HG03175 (cell line): ENCODE measurements around the gene NME7.
A peak's percentile ranks its signal among the peaks of the same experiment; 100 is the strongest.
"Not testable (repeated sequence)": the region's sequence is repeated elsewhere in the genome, so short reads cannot be mapped to it uniquely, and the experiment has no call there.

Experiments used
- ATAC-seq: cut with Tn5 transposase; IDR thresholded peaks from one replicate; pipeline ENCODE4 v1.9.1; 2021; ENCODE audit warnings: mild to moderate bottlenecking, moderate library complexity; ENCODE audit not compliant: unreplicated experiment

NME7 gene

DNA sequence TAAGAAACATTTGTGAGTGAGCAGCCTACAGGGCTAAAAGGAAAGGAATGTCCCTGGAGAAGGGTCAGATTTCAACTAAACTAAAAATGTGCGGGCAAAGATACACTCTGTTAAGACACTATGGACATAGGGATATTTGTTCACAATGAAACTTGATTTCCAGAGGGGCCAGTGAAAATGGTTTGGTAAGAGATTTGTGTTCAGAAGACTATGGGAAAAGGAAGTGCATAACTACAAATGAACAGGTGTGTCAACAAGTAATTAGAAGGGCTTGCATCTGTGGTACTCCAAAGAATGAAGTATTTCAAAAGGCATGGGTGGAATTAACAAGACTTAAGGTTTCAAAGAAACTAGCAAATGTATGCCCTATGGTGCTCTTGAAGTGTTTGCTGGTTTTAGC lies 60.4 kb downstream of the NME7 start:
- no peak for ATAC-seq

DNA sequence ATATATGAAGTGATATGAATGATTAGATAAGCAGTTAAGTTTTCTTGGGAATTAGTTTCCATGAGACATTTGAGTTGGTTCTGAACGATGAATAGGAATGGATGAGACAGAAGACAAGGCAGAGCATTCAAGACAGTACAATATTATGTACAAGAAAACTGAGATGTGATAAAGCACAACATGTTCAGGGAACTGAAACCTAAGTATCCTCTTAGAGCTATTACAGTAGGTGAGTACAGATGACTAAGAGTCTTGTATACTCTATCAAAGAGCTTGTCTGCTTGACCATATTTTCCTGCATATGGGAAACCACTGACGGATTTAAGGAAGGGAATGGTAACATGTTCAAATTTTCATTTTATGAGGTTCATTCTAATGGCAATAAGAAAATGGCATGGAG lies 61.6 kb downstream of the NME7 start:
- ATAC-seq: no peak

DNA sequence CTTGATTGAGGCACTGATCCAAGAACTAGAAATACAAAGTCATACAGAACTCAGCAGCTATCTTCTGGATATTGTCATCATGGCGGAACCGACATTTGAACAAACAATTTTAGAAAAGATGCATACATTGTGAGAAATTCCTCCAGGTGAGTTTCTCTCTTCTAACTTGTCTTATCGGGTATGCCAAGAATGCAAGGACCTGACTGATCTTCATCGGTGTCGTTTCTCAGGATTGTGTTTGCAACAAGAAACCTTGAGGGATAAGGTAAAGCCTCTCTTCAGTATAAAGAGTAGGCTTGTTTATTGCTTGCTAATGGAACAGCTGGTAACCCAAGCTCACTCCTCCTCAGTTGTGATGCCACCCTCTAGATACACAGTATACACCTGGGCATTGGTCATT lies 62.2 kb downstream of the NME7 start:
- no peak for ATAC-seq

DNA sequence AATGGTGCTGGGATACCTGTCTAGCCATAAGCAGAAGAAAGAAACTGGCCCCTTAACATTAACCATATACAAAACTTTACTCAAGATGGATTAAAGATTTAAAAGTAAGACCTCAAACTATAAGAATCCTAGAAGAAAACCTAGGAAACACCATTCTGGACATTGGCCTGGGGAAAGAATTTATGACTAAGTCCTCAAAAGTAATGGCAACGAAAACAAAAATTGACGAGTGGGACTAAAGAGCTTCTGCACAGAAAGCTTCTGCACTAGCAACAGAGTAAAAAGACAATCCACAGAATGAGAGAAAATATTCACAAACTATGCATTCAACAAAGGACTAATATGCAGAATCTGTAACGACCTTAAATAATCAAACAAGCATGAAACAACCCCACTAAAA lies 66.7 kb downstream of the NME7 start:
- no peak for ATAC-seq

DNA sequence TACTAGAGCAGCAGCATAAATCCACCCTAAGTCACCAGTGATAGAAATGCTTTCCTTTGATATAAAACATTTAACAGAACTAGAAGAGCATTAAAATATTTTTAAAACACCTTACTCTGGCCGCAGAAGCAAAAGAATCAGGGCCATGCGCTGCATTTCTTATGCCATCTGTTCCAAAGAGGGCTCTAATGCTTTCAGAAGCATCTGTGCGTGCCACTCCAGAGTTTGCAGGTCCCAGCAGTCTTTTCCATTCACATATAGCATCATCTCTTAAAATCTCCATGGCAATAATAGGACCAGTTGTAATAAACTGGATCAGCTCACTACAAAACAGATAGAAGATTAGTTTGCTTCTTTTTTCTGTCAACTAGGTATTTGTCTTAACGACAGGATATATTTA lies 69.2 kb downstream of the NME7 start:
- ATAC-seq: no peak

DNA sequence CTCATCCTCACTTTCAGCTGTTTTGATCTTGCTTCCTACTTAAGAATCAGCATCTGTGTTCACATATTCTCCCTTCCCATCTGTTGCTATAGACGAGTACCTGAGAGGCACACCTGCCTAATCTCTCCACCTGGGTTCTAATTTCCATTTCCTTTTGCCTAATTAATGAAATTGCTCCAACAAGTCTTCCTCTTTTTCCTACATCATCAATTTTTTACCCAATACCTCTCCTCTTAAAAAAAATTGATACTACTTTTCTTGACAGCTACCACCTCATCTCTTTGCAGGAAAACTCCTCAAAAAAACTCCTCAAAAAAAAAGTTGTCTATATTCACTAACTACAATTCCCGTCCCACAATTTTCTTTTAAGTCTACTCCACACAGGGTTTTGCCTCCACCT lies 71.8 kb downstream of the NME7 start:
- ATAC-seq: no peak

DNA sequence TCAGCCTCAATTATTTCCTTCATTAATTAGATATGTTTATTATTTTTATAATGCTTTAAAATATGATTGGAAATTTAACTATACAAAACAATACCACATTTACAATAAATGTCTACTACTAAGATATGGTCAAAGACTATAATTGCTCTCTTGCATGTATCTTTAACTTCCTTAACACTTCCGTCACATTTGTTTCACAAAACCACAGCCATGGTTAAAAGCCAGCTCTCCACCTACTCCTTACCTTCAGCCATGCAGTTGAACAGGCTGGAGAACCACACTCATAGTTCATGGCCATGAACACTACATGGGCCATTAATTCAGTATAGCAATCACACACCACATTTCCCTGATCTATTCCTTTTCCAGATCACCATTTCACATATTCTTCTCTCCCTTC lies 72.2 kb downstream of the NME7 start:
- ATAC-seq: no peak

DNA sequence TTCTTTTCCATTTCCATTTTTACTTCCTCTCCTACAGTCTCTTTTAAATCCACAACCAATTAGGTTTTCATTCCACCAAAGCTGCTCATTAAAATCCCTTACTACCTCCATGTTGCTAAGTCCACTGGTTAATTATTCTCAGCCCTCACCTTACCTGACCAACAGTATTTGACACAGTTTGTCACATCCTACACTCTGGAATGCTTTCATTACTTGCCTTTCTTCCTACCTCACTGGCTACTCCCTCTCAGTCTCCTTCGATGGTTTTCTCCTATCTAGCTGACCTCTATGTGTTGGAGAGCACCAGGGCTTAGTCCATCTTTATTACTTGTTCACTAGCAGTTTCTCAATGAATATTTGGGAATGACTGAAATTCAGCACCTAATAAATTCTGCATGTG lies 78.6 kb downstream of the NME7 start:
- no peak for ATAC-seq

DNA sequence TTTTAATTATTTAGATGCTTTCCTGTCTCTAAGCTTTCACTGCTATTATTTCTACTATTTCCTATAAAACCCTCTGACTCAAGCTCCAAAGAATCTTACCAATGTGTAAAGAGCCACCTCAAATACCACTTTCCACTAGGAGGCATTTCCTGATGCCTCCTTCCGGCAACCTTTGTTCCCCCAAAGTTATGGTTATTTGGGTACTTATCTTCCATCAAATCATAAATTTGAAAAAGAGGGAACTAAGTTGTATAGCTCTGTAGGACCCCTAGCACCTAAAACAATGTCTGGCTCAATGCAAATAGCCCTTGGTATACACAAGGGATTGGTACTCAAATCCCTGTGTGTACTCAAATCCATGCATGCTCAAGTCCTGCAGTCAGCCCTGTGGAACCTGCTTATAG lies 79.6 kb downstream of the NME7 start:
- no peak for ATAC-seq

DNA sequence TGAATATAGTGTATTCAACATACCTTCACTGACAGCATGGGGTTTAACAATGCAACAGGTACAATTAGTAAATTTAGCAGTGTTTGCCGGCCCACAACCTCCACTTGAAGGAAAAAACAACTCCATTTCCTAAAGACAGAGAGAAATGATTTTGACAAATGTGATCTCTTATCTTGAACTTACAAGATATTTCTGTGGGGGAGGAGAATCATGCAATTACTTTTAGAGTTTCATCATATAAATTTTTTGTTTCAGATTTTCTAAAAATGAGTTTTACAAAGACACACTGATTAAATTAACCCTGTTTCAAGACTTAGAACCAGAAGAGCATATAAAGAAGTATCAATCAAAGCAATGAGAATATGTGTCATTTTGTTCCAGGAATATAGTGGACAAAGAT lies 80.3 kb downstream of the NME7 start:
- no peak for ATAC-seq

DNA sequence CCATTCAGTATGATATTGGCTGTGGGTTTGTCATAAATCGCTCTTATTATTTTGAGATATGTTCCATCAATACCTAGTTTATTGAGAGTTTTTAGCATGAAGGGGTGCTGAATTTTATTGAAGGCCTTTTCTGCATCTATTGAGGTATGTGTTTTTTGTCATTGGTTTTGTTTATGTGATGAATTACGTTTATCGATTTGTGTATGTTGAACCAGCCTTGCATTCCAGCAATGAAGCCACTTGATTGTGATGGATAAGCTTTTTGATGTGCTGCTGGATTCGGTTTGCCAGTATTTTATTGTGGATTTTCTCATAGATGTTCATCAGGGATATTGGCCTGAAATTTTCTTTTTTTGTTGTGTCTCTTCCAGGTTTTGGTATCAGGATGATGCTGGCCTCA lies 86.0 kb downstream of the NME7 start:
- ATAC-seq: not testable (repeated sequence)

DNA sequence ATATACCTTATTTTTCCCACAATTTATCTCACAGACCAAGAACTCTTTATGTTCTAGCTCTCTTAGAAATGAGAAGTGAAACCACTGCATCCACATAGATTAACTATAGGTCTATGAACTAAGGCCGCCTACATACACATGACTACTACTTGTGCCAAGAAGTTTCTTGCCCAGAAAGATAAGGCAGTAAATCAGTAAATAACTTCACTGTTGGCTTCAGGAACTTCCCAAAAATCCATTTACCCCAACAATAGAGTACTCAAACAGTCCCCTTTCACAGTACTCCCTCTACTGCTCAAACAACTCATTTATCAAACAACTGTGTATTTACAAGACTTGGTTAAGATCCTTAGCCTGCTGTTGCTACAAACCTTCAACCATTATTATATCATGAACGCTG lies 96.5 kb downstream of the NME7 start:
- ATAC-seq: peak; percentile 50

DNA sequence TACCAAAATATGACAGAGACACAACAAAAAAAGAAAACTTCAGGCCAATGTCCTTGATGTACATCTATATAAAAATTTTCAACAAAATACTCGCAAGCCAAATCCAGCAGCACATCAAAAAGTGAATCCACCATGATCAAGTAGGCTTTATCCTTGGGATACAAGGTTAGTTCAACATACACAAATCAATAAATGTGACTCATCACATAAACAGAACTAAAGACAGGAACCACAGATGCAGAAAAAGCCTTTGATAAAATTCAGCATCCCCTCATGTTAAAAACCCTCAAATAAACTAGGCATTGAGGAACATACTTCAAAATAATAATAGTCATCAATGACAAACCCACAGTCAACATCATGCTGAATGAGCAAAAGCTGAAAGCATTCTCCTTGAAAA lies 101.5 kb downstream of the NME7 start:
- no peak for ATAC-seq

DNA sequence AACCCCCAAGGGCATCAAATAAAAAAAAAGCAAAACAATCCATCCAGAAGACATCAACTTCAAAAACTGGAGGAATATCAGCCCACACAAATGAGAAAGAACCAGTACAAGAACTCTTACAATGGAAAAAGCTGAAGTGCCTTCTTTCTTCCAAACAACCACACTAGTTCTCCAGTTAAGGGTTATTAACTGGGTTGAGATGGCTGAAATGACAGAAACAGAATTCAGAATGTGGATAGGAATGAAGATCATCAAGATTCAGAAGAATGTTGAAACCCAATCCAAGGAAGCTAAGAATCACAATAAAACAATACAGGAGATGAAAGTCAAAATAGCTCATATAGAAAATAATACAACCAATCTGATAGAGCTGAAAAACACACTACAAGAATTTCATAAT lies 104.5 kb downstream of the NME7 start:
- ATAC-seq: no peak

DNA sequence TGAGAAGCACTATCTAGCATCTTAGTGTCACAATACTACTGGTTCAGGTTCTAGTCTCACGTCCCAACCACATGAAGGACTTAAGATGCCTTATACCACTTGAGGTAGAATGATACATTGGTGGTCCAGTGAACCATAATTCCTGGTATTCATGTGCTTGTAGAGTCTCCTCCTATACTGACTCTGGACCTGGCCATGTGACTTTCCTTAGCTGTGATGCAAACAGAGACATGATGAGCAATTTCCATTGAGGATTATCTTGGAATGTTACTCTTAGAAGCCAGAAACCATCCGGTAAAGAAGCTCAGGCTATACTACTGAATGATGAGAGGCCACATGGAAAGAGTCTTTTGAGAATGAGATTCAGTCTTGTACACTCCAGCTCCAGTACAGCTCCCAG lies 105.7 kb downstream of the NME7 start:
- ATAC-seq: no peak

DNA sequence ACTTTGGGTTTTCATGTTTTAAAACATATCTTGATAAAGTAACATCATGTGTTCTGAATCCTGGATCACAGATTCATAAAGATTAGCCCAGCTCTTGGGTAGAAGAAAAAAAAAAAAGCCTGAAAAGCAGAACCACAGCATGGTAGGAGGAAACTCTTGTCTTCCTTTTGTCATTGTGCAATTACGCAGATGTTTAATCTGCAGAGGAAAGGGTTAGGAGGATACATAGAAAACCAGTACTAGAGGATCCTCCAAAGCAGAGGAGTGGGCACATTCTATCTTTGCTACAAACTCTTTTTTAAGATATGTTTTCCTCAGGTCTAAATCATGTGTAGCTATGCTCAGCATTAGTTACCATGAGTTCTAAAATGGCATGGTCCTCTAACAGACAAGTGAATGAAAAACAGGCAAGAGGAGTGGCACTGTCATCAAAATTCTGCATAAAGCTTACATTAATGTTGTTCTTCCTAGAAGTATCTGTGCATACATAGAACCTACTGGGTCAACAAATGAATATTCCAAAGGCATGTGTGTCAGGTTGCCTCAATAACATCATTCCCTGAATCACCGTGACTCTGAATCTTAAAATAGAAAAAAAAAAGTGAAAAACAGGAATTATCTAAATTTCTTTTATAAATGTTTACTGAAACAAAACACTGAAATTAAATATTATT lies 107.0 kb downstream of the NME7 start:
- ATAC-seq: no peak

DNA sequence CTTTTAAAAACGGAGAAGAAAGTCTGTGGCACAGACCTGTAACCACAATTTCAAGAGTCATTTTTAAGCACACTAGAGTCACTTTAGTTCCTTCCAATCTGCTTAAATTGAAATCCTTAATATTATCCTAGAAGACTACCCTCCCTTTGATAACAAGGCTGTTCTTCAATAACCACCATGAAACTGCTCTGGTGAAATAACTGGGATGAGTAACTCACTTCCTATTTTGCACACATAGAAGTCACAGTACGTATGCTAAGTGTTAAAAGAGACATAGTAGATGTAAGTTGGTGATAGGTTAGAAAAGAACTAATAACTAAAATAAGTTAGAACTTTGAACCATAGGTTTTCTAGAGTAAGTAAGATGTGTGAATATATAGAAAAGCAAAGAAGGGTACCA lies 107.8 kb downstream of the NME7 start:
- no peak for ATAC-seq

DNA sequence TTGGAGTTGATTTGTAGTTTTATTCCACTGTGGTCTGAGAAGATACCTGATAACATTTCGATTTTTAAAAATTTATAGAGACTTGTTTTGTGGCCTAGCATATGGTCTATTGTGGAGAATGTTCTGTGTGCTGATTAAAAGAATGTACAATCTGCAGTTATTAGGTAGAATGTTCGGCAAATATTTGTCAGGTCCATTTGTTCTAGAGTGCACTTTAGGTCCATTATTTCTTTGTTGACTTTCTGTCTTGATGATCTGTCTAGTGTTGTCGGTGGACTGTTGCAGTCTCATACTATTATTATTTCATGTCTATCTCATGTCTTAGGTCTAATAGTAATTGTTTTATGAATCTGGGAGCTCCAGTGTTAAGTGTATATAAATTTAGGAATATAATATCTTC lies 116.8 kb downstream of the NME7 start:
- no peak for ATAC-seq

DNA sequence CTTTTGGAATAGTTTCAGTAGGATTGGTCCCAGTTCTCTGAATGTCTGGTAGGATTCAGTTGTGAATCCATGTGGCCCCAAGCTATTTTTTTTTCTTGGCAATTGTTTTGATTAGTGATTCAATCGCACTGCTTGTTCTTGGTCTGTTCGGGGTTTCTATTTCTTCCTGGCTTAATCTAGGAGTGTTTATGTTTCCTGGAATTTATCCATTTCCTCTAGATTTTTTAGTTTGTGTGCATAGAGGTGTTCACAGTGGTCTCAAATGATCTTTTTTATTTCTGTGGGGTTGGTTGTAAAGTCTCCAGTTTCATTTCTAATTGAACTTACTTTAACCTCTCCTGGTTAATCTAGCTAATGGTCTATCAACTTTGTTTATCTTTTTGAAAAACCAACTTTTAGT lies 117.6 kb downstream of the NME7 start:
- ATAC-seq: no peak

DNA sequence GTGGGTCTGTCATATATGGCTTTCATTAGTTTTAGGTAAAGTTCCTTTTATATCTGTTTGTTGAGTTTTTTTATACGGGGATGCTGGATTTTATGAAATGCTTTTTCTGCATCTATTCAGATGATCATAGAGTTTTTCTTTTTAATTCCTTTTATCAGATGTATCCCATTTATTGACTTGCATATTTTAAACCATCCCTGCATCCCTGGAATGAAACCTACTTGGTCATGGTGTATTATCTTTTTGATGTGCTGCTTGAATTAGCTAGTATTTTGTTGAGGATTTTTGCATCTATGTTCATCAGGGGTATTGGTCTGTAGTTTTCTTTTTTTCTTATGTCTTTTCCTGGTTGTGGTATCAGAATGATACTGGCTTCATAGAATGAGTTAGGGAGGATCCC lies 118.0 kb downstream of the NME7 start:
- no peak for ATAC-seq

DNA sequence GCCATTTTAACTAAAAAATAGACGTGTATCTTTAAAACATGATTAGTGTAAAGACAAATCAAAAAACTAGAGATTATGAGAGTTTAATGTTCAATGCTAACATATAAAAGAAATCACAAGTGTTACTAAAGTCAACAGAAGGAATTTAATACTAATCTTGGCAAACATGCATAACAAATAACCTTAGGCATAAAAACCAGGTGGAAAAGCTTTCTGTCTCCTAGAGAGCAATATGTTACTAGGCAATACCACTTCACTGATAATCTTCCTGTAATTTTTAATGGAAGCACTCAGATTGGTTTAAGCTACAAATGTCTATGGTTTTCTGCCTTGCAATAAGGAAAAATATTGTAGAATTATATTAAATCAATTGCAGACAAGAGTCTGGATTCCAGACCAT lies 121.9 kb downstream of the NME7 start:
- no peak for ATAC-seq

DNA sequence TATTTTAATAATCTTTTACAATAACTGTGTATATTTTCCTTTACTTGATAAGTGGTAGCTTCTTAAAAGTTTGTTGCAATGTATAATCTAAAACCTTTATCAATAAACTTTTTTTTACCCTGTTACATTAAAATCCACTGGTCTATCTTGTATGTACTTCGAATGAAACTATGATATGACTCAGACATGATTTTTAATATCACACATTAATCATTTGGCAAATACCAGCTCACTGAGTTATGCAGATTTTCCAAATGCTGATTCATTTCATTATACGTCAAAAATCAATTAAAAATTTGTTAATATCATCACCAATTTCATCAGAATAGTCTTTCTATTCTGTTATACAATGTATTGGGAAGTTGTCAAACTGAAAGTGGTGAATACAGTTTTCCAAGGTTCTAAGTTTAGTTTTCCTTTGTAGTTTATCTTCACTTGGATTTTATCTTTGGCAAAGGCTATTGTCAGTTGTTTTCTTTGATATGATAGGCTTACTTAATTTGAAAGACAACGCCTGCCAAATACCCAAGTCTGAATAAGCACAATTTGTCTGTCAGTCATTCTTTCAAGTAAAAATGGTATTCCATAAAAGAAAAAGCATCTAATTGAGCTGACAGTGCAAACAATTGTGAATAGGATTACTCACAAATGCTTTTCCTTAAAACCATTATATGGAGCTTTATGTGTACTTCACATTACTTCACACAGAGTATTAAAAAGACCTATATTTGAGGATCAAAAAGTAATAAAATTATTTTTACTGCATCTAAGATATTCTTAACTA lies 127.0 kb downstream of the NME7 start:
- no peak for ATAC-seq

DNA sequence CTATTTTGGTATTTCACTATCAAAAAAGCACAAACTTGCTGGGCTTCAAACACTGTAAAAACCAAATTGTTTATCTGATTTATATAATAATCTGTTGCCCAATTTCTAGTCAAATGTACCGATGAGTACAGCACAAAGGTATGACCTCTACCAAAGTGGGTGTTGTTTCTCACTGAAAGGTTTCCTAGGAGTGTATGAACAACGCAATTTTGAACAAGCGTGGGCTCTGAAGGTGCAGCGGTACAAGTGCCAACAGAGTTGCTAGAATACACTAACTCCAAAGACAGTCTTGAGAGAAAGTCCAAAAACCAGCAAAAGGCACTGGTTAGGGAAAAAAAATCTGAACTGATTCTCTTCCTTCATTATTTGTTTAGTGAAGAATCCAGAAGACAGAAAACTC lies 130.7 kb downstream of the NME7 start:
- no peak for ATAC-seq
